Inflammatory macrophage treated with lipopolysaccharide for 1 hour (primary cell): ENCODE results near the gene ECHDC3.
"Not testable (repeated sequence)": the region's sequence is repeated elsewhere in the genome, so short reads cannot be mapped to it uniquely, and the experiment has no call there.

Experiments used
- DNase-seq, 2 donors: peaks; one replicate each; pipeline ENCODE4 v3.0.0-alpha.2; 2020 to 2022

ECHDC3 gene, protein sequence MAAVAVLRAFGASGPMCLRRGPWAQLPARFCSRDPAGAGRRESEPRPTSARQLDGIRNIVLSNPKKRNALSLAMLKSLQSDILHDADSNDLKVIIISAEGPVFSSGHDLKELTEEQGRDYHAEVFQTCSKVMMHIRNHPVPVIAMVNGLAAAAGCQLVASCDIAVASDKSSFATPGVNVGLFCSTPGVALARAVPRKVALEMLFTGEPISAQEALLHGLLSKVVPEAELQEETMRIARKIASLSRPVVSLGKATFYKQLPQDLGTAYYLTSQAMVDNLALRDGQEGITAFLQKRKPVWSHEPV

DNA sequence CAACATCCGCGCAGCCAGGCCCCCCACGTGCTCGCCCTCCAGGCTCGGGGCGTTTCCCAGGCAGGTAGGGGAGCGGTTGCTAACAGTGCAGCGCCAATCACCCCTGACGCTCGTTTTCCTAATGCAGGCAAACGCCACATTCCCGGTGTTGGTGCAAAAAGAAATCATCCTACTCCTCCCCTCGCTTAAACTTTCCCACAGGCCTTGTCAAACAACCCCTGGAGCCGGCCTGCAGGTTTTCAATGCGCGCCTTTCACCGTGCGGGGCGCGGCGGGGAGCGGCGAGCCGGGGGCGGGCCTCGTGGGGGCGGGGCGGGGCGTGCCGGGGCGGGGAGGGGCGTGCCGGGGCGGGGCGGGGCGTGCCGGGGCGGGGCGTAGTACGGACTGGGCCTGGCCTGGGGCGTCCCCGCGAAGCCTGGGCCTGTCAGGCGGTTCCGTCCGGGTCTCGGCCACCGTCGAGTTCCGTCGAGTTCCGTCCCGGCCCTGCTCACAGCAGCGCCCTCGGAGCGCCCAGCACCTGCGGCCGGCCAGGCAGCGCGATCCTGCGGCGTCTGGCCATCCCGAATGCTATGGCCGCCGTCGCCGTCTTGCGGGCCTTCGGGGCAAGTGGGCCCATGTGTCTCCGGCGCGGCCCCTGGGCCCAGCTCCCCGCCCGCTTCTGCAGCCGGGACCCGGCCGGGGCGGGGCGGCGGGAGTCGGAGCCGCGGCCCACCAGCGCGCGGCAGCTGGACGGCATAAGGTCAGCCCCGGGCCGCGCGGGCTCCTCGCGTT is at the start of gene ECHDC3:
ECHDC3 (plus strand) TSS at position 374 of the 770 bp plus-strand sequence; CDS start at position 569, 195 bp downstream.
- peak; percentile 45 to 54 for DNase-seq

DNA sequence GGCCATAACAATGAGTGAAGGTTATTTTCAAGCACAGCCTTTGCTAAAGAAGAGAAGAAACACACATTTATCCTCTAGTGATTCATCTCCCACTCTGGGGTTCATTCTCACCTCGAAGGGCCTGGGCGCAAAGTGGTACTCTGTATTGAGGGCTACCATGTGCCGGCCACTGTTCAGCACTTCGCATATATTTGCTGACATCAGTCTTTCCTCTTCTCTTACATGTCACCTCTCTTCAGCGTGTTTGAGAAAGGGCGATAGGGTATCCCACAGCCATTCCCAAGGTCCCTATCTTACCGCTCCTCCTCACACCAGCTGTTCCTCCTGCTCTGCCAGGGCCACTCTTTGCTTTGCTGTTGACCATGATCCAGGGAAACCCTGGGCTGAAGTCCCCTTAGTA is 48.8 kb upstream of the ECHDC3 start:
- no peak for DNase-seq

DNA sequence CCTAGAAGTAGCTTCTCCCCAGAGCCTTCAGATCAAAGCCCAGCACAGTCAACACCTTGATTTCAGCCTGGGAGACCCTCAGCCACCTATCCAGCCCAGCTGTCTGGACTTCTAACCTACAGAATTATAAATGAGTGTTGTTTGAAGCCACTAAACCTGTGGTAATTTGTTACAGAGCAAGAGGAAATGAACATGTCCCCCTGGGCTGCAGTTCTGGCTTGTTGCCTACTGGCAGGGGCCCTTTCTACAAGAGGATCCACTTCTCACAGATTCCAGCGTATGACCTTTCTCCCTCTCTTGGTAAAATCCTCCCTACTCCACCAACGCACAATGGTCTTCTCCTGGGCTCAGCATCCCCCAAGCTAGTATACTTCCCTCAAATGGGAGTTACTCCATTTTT is 46.4 kb upstream of the ECHDC3 start:
- no peak for DNase-seq

DNA sequence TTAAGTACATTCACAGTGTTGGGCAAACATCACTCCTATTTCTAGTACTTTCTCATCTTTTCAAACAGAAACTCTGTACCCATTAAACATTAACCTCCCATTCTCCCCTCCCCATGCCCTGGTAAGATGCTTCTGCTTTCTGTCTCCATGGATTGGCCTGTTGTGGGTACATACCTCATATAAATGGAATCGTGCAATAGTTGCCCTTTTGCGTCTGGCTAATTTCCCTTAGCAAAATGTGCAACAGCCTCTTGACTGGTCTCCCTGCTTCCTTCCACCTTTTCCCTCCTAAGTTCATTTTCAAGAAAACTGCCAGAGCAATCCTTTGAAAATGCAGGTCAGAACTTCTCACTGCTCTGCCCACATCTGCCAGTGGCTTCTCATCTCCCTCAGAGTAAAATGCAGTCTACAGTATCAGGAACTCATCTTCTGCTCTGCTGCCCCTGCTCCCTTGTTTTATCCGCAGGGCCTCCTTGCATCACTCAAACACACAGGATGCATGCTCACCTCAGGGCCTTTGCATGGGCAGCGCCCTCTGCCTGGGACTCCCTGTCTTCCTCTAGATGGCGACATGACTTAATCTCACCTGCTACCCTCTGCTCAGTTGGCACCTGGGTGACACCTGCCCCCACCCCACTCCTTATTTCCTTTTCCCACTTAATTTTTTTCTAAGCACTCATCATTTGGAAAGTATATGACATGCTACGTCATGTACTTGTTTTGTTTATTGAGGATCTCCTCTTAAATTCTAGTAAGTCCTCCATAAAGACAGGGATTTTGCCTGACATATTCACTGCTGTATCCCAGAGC is 44.3 kb upstream of the ECHDC3 start:
- peak in 1 of 2 donors; percentile 47 for DNase-seq

DNA sequence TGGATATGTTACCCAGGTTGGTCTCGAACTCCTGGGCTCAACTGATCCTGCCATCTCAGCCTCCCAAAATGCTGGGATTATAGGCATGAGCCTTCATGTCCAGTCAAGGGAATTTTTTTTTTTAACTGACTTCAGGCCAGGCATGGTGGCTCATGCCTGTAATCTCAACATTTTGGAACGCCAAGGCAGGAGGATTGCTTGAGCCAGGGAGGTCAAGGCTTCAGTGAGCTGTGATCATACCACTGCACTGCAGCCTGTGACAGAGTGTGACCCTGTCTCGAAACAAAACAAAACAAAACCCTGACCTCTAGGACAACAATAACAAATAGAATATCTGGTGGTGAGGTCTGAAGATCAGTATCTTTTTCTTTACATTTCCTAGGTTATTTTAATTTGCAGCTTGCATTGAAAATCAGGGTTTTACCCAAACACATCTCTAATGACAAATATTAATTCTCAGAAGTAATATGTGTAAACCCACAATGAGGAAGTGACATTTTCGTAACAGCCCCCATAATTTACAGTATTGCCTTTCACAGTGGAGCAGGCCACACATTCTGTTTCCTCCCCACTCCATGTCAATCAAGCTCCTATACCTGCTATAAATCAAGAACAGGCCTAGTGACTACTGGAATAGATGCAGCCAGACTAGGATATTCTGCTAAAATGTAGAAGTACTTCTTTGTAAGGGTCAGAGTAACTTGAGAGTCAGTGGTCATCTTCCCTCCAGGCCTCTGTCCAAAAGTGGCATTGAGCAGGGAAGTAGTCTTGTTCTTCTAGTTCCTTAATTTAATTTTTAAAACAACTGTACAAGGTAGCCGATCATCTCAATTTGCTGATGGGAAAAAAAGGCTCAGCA is 43.3 kb upstream of the ECHDC3 start:
- peak; percentile 71 to 85 for DNase-seq

DNA sequence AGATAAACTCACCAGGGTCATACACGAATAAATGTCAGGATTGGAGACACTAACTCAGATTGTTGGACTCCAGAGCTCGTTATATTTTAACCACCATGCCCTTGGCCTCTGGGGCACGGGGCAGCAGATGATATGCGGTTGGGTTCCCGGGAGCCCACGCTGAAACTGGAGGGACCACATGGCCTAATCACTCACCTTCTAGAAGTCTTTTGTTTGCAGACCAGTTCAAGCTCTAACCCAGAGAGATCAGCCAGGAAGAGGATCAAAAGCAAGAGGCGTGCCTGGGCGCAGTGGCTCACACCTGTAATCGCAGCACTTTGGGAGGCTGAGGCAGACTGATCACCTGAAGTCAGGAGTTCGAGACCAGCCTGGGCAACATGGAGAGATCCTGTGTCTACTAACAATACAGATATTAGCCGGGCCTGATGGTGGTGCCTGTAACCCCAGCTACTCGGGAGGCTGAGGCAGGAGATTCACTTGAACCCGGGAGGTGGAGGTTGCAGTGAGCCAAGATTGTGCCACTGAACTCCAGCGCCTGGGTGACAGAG is 42.6 kb upstream of the ECHDC3 start:
- no peak for DNase-seq

DNA sequence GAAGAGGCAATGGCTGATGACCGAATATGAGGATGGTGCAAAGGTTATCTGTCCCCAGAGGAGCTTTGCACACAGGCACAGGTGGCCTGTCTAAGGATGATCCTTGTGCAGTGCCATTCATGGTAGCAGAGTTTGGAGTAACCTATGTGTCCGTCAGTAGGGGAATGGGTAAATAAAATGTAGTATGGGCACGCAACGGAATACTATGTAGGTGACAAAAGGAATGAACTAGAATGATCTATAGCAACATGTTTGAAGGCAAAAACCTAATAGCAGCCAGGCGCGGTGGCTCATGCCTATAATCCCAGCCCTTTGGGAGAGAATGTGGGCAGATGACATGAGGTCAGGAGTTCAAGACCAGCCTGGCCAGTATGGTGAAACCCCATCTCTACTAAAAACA is 41.6 kb upstream of the ECHDC3 start:
- no peak for DNase-seq

DNA sequence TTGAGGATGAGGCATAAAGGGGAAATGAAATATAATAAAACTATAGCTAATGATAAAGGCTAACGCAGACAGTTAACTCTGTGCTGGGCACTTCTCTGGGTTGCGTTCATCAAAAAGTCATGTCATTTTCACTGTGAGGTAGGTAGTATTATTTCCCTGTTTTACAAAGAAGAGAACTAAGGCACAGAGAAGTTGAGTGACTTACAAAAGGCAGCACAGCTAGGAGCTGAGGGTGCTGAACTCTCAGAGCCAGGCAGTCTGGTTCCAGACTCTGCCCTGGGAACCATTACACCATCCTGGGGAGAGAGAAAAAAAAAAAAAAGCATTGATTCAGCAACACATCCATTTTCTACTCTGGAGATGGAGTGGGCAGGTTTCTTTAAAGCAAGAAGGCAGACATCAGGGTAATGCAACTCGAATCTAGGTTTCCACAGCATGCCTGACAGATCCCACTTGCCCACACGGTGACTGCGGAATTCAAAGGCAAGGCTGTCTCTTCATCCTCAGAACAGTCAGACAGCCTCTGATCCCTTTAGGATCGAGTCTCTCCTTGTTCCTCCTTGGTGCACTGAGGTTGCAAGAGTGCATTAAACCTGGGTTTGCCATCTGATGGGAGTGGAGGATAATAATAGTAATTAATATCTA is 40.6 kb upstream of the ECHDC3 start:
- DNase-seq, result no peak

DNA sequence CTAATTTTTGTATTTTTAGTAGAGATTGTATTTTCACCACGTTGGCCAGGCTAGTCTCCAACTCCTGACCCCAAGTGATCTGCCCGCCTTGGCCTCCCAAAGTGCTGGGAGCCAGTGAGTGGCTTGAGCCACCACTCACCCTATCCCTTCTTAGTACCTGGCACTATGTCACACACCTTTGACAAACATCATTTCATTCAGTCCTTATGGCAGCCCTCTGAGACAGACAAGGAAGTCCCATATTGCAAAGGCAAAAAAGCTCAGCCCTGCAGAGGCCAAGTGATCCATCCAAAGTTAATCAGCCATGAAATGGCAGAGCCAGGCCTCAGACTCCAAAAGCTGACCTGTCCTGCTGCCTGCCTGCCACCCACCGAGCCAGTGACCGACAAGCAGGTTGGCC is 39.9 kb upstream of the ECHDC3 start:
- no peak for DNase-seq

DNA sequence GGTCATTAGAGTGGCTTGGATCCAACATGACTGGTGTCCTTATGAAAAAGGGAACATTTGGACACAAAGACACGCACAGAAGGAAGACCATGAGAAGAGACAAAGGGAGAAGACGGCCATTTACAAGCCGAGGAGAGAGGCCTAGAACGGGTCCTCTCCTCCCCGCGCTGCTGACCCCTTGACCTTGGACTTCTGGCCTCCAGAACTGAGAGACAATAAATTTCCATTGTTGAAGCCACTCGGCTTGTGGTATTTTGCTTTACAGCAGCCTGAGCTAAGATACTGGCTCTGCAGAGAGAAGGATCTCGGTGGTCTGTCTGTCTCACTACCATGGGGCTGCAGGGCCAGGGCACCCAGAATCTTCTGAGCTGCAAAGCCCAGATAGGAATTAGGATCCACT is 38.1 kb upstream of the ECHDC3 start:
- DNase-seq, result no peak

DNA sequence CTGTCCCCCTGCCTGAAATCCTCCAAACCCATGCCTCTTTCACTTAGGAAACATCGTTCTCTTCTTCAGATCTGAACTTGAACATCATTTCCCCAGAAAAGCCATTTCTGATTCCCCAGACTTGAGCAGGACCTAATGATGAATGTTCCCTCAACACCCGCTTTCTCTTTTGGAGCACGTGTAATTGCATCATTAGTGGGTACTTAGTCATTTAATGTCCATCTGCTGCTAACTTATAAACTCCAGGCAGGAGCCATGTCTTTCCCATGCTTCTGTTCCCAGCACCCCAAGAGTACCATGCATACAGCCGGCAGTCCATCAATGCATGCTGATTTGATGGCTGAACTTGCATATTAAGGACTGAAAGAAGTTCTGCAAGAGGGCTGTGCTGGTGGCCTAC is 36.5 kb upstream of the ECHDC3 start:
- DNase-seq, result peak in 1 of 2 donors; percentile 57

DNA sequence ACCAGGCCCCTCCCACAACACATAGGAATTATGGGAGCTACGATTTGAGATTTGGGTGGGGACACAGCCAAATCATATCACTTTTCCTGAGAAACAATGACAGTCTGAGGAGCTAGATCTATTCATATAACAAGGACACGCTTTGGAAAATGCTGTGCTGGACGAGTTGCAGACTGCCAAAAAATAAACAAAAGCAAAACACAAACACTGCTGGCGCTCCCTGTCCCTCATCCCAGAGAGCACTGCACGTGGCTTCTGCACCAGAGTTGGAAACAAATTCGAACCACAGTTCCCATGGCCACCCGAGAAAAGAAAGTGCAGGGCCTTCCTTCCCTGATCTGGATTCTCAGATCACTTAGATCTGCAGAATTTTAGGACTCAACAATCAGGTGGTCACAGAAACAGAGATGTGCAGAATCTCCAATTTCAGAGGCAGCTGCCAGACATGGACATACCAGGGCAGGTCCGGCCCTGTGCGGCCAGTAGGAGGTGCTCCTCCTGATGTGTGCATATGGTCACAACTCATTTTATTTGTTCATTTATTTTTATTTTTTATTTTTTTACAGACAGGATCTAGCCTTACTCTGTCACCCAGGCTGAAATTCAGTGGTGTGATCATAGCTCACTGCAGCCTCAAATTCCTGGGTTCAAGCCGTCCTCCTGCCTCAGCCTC is 35.2 kb upstream of the ECHDC3 start:
- DNase-seq, result no peak

DNA sequence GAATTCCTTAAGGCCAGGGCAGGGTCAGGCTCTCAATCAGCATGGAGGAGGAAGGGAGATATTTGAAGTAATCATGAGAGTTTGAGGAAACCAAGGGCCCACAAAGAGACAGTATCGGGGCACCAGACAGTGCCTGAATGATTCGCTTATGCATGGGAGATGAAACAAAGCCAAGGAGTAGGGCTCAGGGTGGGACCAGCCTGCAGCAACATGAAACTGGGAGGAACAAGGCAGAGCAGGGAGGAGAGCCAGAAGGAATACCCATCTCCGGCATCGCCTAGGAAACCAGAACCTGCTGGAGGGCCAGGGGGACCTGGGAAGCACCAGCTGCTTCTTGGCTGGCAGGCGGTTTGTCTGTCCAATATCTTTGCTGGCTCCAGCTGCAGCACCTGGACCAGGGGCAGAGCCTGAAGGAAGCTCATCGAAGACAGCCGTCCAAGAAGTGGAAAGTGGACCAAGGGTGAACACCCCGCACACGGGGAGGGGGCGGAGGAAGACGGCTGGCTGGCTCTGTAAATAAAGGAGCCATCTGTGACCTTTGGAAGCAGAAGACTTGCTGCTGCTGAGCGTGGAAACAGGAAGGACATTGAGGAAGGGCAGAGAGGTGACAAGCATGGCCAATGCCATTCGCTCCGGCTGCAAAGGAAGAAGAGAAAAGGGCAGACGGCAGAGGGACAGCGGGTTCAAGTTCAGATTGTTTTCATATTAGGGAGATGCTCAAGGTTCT is 34.4 kb upstream of the ECHDC3 start:
- DNase-seq, result no peak

DNA sequence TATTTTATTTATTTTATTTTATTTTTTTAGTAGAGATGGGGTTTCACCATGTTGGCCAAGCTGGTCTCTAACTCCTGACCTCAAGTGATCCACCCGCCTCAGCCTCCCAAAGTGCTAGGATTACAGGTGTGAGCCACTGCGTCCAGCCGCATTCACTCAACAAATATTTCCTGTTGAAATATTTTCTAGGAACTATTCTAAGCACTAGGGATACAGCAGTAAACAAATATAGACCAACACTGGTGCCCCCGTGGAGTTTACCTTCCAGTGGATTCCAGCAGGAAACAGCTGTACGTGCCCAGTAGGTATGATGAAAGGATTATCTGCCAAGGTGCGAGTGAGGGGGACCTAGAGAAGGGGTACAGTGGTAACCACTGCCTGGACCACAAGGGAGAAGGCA is 33.4 kb upstream of the ECHDC3 start:
- DNase-seq, result not testable (repeated sequence)

DNA sequence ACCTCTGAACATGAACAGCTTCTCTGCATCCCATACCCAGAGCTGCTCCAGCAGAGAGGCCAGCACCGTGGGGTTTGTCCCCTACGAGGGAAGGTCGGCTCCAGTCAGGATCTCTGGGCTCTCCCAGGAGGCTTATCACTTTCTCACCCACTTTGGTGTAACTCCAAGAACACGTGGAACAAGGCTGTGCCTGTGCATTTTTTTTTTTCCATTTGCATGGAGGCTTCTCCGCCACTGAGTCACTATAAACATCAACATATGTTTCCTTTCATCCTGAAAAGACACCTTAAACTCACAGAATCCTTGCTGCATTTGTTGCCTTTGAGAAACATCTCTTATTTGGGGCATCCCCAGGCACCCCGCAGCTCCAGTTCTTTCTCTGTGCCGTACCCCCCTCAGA is 29.4 kb upstream of the ECHDC3 start:
- no peak for DNase-seq

DNA sequence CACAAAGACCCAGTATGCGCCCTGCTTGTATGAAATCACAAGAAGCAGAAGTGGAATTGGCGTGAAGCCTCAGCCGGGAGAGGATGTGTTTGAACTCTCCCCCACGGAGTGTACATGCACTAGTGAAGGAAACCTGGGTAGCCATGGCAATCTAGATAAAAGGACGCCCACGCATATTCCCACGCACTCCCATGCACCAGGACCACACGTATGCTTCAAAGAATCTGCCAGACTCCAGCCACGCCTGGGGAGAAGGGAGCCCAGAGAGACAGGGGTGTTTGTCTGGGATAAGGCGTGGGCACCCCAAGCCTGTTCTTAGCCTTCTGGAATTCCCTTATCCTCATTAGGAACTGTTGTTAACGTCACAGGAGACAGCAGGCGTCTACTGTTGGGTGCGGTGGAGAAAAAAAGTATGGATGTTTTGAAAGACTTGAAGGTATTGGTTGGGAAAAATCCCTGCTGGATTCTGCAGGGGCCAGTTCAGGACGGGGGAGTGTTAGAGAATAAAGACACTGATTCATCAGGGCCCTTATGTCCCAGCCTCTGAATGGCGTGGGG is 28.9 kb upstream of the ECHDC3 start:
- DNase-seq, result peak; percentile 62 to 65

DNA sequence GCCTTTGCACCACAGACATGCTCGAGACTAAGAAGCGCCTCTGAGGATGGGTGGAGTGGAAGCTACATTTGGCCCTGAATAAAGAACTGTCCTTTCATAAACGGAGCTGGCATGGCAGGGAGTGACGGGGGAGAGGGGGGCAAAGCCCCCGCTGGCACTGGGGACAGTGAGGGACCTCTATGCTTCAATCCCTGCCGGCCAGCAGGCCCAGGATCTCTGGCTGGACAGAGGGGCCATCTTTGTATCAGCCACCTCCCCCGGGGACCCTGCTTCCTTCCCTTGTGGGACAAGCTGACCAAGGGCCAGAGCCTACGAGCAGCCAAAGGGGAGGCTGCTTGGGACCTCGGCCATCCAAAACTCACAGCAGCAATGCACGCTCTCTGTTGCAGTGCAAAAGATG is 28.2 kb upstream of the ECHDC3 start:
- DNase-seq, result no peak

DNA sequence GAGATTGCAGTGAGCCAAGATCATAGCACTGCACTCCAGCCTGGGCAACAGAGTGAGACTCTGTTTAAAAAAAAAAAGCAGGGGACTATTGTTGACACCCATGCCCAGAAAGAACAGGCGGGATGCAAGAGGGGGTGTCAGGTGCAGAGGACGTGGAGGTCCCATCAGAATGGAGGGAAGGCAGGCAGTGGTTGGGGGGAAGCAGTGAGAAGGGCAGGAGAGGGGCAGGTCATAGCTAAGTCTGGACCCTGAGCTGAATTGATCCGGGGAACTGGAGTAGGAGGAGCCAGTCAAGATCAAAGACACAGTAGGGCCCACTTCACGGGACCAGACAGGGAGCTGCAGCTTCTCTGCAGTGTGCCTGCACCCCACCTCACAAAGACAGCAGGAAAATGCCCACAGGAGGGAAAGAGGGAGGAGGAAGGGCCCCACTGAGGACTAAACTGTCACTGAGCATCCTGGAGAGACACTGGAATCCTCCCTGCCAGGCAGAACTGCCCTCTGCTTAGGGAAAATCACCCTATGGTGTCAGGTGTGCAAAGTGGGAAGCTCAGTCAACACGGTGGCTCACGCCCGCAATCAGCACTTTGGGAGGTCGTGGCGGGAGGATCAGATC is 27.3 kb upstream of the ECHDC3 start:
- no peak for DNase-seq

DNA sequence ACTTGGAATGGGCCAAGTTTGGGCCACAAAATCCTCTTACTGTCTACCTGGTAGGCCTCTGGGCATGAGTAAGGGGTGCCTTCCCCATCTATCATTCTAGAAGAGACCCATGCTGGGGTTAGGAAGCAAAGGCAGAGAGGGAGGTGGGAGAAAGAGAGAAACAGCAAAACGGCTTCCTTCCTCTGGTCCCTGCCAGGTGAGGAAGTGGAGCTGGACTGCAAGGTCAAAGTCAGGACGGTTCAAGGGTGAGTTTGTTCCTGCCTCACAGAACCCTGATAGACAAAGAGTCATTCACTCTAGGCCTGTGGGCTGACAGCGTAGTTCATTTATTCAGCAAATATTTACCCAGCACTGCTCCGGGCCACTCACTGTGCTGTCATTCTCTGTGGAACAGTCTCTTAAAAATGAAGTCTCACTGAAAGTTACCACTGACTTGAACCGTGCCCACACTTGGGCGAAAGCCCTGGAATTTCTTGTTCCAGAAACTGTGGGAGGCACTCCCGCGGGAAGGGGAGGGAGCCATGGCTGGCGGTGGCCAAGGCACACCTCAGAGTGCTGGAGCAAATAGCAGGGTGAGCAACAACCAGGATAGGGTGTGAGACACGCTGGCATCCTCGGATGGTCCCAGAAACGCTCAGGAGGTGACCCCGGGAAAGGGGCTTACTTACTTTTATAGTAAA is 26.2 kb upstream of the ECHDC3 start:
- no peak for DNase-seq
